ENCODE results near the gene AZI2. TPM values are rescaled to one million over a fixed set of nuclear protein-coding genes. Genes with fewer than 3 reads are reported as not detected.

The AZI2 gene
- total RNA-seq, 1 donor from 2014 or later = 74.0 TPM

DNA sequence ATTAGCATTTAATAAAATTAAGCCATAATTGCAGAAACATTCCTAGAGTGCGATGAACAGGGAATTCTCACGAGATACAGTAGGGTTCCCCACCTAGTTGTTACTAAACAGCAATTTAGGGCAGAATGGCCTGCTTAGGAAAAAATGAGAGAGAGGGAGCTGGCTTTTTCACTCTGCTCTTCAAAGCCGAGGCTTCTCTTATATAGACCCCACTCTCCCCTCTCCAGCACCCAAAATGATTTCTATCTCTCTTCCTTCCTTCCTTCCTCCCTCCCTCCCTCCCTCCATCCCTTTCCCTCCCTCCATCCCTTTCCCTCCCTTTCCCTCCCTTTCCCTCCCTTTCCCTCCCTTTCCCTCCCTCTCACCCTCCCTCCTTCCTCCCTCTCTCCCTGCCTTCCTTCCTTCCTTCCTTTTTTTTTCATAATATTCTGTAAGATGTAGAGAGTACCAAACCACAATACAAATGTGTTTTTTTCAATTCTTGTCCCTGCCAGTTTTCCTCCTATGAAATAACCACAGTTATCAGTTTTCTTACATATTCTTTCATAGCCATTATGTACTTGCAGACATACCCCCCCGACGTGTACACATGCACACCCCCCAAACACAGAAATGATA is 48.2 kb downstream of the AZI2 start:
- no peaks in the 10 kb centered on the region for H3K27me3 ChIP-seq
- Mint-ChIP-seq H3K9me3 (peaks cover under 1% of the 10 kb centered on the region), H3K27me3 (ENCODE audit: insufficient read depth, low read depth) (no peaks in the 10 kb centered on the region)

DNA sequence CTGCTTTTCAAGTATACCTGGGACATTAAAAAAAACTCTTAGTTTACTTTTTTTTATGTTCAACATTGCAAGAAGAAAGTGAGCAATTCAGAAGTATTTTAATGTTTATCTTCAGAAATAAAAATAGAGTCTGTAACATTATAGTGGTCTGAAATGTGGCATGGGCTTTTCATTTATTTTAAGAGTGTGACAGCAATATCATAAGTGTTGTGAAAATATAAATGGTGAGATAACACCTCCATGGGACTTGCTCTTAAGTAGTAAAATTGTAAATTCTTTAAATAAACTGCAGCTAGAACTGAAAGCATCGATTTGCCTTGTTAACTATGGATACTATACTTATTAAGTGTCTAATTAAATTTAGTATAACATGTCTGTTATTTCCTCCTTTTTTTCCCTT is 48.9 kb downstream of the AZI2 start:
- H3K36me3 Mint-ChIP-seq = no peaks in the 10 kb centered on the region

More for the DNA sequence above, 48.2 kb downstream of the AZI2 start:
- H3K27ac ChIP-seq = no peak overlapping the region
- H3K4me2 ChIP-seq = no peak overlapping the region
- Mint-ChIP-seq H3K4me1 (no peaks in the 10 kb centered on the region), H3K36me3 (peaks cover under 1% of the 10 kb centered on the region), H3K4me3 (no peak overlapping the region), H3K27ac (no peak overlapping the region)
- no peaks in the 10 kb centered on the region for H3K4me1 ChIP-seq
- H2AFZ ChIP-seq (replicated peaks) = no peak overlapping the region
- H3K9me3 ChIP-seq (ENCODE audit: low read depth) = no peaks in the 10 kb centered on the region
- TF ChIP-seq, protein P1, sequence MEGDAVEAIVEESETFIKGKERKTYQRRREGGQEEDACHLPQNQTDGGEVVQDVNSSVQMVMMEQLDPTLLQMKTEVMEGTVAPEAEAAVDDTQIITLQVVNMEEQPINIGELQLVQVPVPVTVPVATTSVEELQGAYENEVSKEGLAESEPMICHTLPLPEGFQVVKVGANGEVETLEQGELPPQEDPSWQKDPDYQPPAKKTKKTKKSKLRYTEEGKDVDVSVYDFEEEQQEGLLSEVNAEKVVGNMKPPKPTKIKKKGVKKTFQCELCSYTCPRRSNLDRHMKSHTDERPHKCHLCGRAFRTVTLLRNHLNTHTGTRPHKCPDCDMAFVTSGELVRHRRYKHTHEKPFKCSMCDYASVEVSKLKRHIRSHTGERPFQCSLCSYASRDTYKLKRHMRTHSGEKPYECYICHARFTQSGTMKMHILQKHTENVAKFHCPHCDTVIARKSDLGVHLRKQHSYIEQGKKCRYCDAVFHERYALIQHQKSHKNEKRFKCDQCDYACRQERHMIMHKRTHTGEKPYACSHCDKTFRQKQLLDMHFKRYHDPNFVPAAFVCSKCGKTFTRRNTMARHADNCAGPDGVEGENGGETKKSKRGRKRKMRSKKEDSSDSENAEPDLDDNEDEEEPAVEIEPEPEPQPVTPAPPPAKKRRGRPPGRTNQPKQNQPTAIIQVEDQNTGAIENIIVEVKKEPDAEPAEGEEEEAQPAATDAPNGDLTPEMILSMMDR (IDR thresholded peaks at IDR 0.05) = no peak
- TF ChIP-seq EZH2 (IDR thresholded peaks at IDR 0.05) (no peak), EZH2phosphoT487 (IDR thresholded peaks at IDR 0.05) (no peak)
- no peak overlapping the region for H3K4me3 ChIP-seq
- H3K36me3 ChIP-seq = no peaks in the 10 kb centered on the region
- no peaks in the 10 kb centered on the region for H4K20me1 ChIP-seq (ENCODE audit: low read depth)
- no peak for DNase-seq (ENCODE audit: low spot score)
- H3K79me2 ChIP-seq (ENCODE audit: low read depth) = no peaks in the 10 kb centered on the region
- H3K9ac ChIP-seq = no peak overlapping the region
- no peaks in the 10 kb centered on the region for H3F3A ChIP-seq (ENCODE audit: low read depth)

DNA sequence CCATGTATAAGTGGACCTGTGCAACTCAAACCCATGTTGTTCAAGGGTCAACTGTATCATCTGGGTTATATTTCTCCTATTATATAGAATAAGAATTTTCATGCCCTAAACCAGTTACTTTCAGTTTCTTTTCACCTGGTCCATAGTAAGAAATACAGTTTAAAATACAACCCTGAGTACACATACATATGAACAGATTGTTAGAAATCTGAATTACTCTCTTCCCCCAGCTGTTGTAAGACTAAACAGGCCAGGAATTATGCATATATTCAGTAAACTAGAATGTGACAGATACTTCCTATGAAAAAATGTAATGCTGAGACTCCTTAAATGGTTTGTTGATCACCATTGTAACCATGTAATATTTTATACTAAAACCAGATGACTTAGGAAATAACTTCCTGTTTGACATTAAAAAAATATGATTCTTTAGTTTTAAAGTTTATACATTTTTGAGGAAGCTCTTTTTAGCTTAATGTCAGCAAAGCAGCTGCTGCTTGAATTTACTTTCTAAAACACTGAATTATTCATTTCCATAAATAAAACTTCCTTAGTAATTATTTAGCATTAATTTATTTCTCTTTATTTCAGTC is 52.6 kb downstream of the AZI2 start:
- Histone ChIP-seq H3K4me1 (peaks cover 10% of the 10 kb centered on the region), H3K4me3 (no peak overlapping the region), H4K20me1 (ENCODE audit: low read depth) (no peaks in the 10 kb centered on the region), H3K9me3 (ENCODE audit: low read depth) (no peaks in the 10 kb centered on the region), H3F3A (ENCODE audit: low read depth) (no peaks in the 10 kb centered on the region), H3K36me3 (no peaks in the 10 kb centered on the region), H3K27ac (no peak overlapping the region), H3K27me3 (no peaks in the 10 kb centered on the region), H2AFZ (replicated peaks) (no peak overlapping the region), H3K79me2 (ENCODE audit: low read depth) (no peaks in the 10 kb centered on the region), H3K9ac (no peak overlapping the region), H3K4me2 (no peak overlapping the region)
- peaks cover 2% of the 10 kb centered on the region for H3K36me3 Mint-ChIP-seq
- H3K4me1 Mint-ChIP-seq = no peaks in the 10 kb centered on the region
- H3K4me3 Mint-ChIP-seq = no peak overlapping the region
- H3K9me3 Mint-ChIP-seq = no peaks in the 10 kb centered on the region
- no peak for DNase-seq (ENCODE audit: low spot score)
- TF ChIP-seq EZH2phosphoT487 (IDR thresholded peaks at IDR 0.05) (no peak), EZH2 (IDR thresholded peaks at IDR 0.05) (no peak)
- TF ChIP-seq, protein P1 (IDR thresholded peaks at IDR 0.05) = no peak
- H3K27ac Mint-ChIP-seq = no peak overlapping the region
- no peaks in the 10 kb centered on the region for H3K27me3 Mint-ChIP-seq (ENCODE audit: insufficient read depth, low read depth)

More for the DNA sequence above, 48.9 kb downstream of the AZI2 start:
- Mint-ChIP-seq H3K27me3 (ENCODE audit: insufficient read depth, low read depth) (no peaks in the 10 kb centered on the region), H3K9me3 (no peaks in the 10 kb centered on the region), H3K27ac (no peak overlapping the region), H3K4me3 (no peak overlapping the region), H3K4me1 (no peaks in the 10 kb centered on the region)
- TF ChIP-seq, protein P1 (IDR thresholded peaks at IDR 0.05) = no peak
- no peak for TF ChIP-seq EZH2 (IDR thresholded peaks at IDR 0.05)
- no peak for TF ChIP-seq EZH2phosphoT487 (IDR thresholded peaks at IDR 0.05)
- no peak overlapping the region for H2AFZ ChIP-seq (replicated peaks)
- no peak overlapping the region for H3K4me3 ChIP-seq
- H3K4me1 ChIP-seq = no peaks in the 10 kb centered on the region
- H3K9me3 ChIP-seq (ENCODE audit: low read depth) = no peaks in the 10 kb centered on the region
- no peak overlapping the region for H3K27ac ChIP-seq
- no peaks in the 10 kb centered on the region for H3F3A ChIP-seq (ENCODE audit: low read depth)
- H3K9ac ChIP-seq = no peak overlapping the region
- H3K4me2 ChIP-seq = no peak overlapping the region
- no peak for DNase-seq (ENCODE audit: low spot score)
- no peaks in the 10 kb centered on the region for H4K20me1 ChIP-seq (ENCODE audit: low read depth)
- H3K36me3 ChIP-seq = no peaks in the 10 kb centered on the region
- H3K79me2 ChIP-seq (ENCODE audit: low read depth) = no peaks in the 10 kb centered on the region
- H3K27me3 ChIP-seq = no peaks in the 10 kb centered on the region
